Esophagus muscularis mucosa (tissue), 4 donors: ENCODE data around the gene RPS2. TPM values are rescaled to one million over a fixed set of nuclear protein-coding genes. Genes with fewer than 3 reads are reported as not detected.

Experiments used
- DNase-seq: peaks from one replicate; pipeline ENCODE4 v3.0.0-alpha.2; 2017; ENCODE audit errors: extremely low spot score
- H3K27ac ChIP-seq, 4 donors: fragments of 200-600 bp; sonication (generic); replicated peaks in 1 of 4; 1 replicate in 3 of 4; 2 replicates in 1 of 4; pipeline ENCODE4 v1.5.1; 2016 to 2019; ENCODE audit warnings: mild to moderate bottlenecking in 1 of 4
- H3K27me3 ChIP-seq, 4 donors: fragments of 200-600 bp; sonication (generic); one replicate each; pipeline versions ENCODE4 v1.5.1 to v1.6.0; 2016 to 2019
- H3K36me3 ChIP-seq, 4 donors: fragments of 200-600 bp; sonication (generic); one replicate each; pipeline ENCODE4 v1.5.1; 2016 to 2019
- H3K4me1 ChIP-seq, 4 donors: fragments of 200-600 bp; sonication (generic); one replicate each; pipeline ENCODE4 v1.5.1; 2016 to 2019
- H3K4me3 ChIP-seq, 4 donors: fragments of 200-600 bp; sonication (generic); 1 replicate in 2 of 4; 2 replicates in 2 of 4; pipeline ENCODE4 v1.5.1; 2016 to 2019; ENCODE audit warnings: mild to moderate bottlenecking in 4 of 4, moderate library complexity in 1 of 4
- H3K9me3 ChIP-seq, 4 donors: fragments of 200-600 bp; sonication (generic); 1 replicate in 3 of 4; 2 replicates in 1 of 4; pipeline ENCODE4 v1.5.1; 2016 to 2019
- CTCF ChIP-seq, 3 experiments: fragments of 200-600 bp in 2 of 3; fragments of 450-650 bp in 1 of 3; sonication (generic) in 2 of 3; IDR thresholded peaks; one replicate each; pipeline ENCODE4 v1.5.1; 2017 to 2019; ENCODE audit warnings: antibody characterized with exemption in 3 of 3, mild to moderate bottlenecking in 2 of 3, moderate library complexity in 1 of 3
- EP300 ChIP-seq: sonication (generic); formaldehyde crosslinking; IDR thresholded peaks from one replicate; pipeline ENCODE4 v1.6.1; 2017; ENCODE audit warnings: antibody characterized with exemption
- POLR2A ChIP-seq: fragments of 450-650 bp; IDR thresholded peaks from one replicate; pipeline ENCODE4 v1.6.1; 2017; ENCODE audit warnings: antibody characterized with exemption, moderate library complexity, mild to moderate bottlenecking, low read depth
- POLR2AphosphoS5 ChIP-seq, 2 donors: sonication (generic); formaldehyde crosslinking; IDR thresholded peaks; one replicate each; pipeline ENCODE4 v1.6.1; 2017; ENCODE audit warnings: antibody characterized with exemption in 2 of 2
- WGBS: methylation state at CpG from one replicate; pipeline ENCODE4 v1.1.5; 2018; 5-methylcytosine and 5-hydroxymethylcytosine counted together
- intact Hi-C: fragments of 100-400 bp; cut with DNase I; formaldehyde crosslinking; loops from one replicate; pipeline ENCODE4 v1.15.1; 2023
- total RNA-seq, 4 donors: library from RNA; depleted of rRNA; stranded (reverse); fragments of >200 nt; gene quantifications; one replicate each; pipeline versions ENCODE4 v1.1.0 to v1.2.1, GENCODE V29; 2016

The RPS2 gene
- total RNA-seq, 4 donors from 2014 or later = 1,144 to 2,342 (median 1,414) TPM

- WGBS = 40% methylated on average over 12 of the region's 25 CpGs
Measured at GRCh38 chr16:1915732-1916639, 48.6 kb downstream of the RPS2 start.

GRCh38 chr16:1914988-1915387, 49.6 kb downstream of the RPS2 start:
- Histone ChIP-seq H3K27me3 (peaks cover 0 to 87% (median 26%) of the 10 kb centered on the region in 4 donors), H3K36me3 (no peaks in the 10 kb centered on the region), H3K4me3 (no peak overlapping the region), H3K9me3 (no peaks in the 10 kb centered on the region), H3K27ac (no peak overlapping the region), H3K4me1 (peaks cover 0 to 19% (median 11%) of the 10 kb centered on the region in 4 donors)
- WGBS = 48% methylated on average over 8 of the region's 8 CpGs
- no peak for TF ChIP-seq EP300
- TF ChIP-seq CTCF (IDR thresholded peaks at IDR 0.05) = no peak
- no peak for TF ChIP-seq POLR2A
- no peak for TF ChIP-seq POLR2AphosphoS5 (IDR thresholded peaks at IDR 0.05)
- no peak for DNase-seq
- intact Hi-C loops = no loop called here

More at GRCh38 chr16:1915732-1916639, 48.6 kb downstream of the RPS2 start:
- Histone ChIP-seq H3K4me3 (no peak overlapping the region), H3K9me3 (no peaks in the 10 kb centered on the region), H3K4me1 (peaks cover 0 to 19% (median 12%) of the 10 kb centered on the region in 4 donors), H3K36me3 (no peaks in the 10 kb centered on the region), H3K27me3 (peaks cover 0 to 94% (median 33%) of the 10 kb centered on the region in 4 donors), H3K27ac (no peak overlapping the region)
- no peak for DNase-seq
- no peak for TF ChIP-seq EP300
- TF ChIP-seq POLR2A = no peak
- TF ChIP-seq POLR2AphosphoS5 (IDR thresholded peaks at IDR 0.05) = no peak
- no peak for TF ChIP-seq CTCF (IDR thresholded peaks at IDR 0.05)
- intact Hi-C loops = no loop called here

- TF ChIP-seq EP300 (no peak), POLR2AphosphoS5 (IDR thresholded peaks at IDR 0.05) (no peak), CTCF (IDR thresholded peaks at IDR 0.05) (no peak), POLR2A (no peak)
- H3K36me3 ChIP-seq = no peaks in the 10 kb centered on the region
- H3K4me3 ChIP-seq = no peak overlapping the region
- no peak overlapping the region for H3K27ac ChIP-seq
- H3K27me3 ChIP-seq = peaks cover 0 to 87% (median 23%) of the 10 kb centered on the region in 4 donors
- H3K4me1 ChIP-seq = peaks cover 0 to 19% (median 11%) of the 10 kb centered on the region in 4 donors
- no peaks in the 10 kb centered on the region for H3K9me3 ChIP-seq
- WGBS = 50% methylated on average over 2 of the region's 15 CpGs
- intact Hi-C loops = no loop called here
- DNase-seq = no peak
Measured at GRCh38 chr16:1914084-1914608, 50.5 kb downstream of the RPS2 start.

- TF ChIP-seq CTCF (IDR thresholded peaks at IDR 0.05) = no peak
- TF ChIP-seq POLR2A = no peak
- no peak for TF ChIP-seq EP300
- no peak for TF ChIP-seq POLR2AphosphoS5 (IDR thresholded peaks at IDR 0.05)
- peaks cover 0 to 15% (median 7%) of the 10 kb centered on the region in 4 donors for H3K4me1 ChIP-seq
- H3K27me3 ChIP-seq = peaks cover 0 to 87% (median 20%) of the 10 kb centered on the region in 4 donors
- no peaks in the 10 kb centered on the region for H3K9me3 ChIP-seq
- no peak overlapping the region for H3K4me3 ChIP-seq
- no peaks in the 10 kb centered on the region for H3K36me3 ChIP-seq
- no peak overlapping the region for H3K27ac ChIP-seq
- intact Hi-C loops = no loop called here
- no peak for DNase-seq
- WGBS = 50% methylated on average over 17 of the region's 21 CpGs
Measured at GRCh38 chr16:1913327-1914083, 51.1 kb downstream of the RPS2 start.
